ENCODE data around the gene GTF2H4.

Gene GTF2H4

DNA sequence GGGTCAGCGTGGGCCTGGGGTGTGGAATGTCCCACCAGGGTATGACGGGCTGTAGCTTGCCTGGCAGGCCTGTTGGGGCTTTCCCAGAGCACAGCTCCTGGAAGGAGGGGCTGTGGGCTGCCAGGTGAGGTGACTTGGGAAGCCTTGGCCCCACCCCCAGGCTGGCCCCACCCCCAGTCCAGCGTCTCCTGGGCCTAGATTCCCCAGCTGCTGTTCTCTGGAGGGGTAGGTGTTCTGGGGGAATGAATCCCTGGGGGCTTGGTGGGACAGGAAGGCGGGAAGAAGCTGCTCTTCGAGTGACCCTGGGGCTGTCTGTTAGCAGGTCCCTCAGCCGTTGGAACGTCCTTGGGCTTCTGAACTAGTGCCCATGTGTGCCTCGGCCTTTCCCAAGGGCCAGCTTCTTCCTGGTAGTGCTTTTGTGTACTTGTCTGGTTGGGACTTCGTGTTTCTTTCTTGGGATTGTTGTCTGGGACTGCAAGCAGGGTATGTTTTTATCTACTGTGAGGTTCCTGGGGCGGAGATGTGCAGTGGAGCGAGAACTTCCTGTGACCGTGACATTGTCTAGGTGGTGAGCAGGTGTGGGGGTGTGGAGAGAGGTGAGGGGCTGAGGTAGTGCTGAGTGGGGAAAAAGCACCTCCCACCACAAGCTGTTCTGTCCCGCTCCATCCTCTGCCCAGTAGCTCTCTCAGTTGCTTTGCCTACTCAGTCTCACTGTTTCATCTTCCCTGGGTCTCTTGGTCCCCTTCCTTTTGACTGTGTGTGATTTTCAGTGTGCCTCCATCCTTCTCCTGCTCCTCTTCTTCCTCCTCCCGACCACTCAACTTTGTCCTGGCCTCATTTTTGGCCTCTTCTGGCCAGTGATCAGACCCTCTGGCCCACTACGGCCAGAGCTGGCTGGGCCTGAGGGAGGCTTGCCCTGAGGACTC is 25.0 kb upstream of the GTF2H4 start:
- DNase-seq: peak; percentile 7

DNA sequence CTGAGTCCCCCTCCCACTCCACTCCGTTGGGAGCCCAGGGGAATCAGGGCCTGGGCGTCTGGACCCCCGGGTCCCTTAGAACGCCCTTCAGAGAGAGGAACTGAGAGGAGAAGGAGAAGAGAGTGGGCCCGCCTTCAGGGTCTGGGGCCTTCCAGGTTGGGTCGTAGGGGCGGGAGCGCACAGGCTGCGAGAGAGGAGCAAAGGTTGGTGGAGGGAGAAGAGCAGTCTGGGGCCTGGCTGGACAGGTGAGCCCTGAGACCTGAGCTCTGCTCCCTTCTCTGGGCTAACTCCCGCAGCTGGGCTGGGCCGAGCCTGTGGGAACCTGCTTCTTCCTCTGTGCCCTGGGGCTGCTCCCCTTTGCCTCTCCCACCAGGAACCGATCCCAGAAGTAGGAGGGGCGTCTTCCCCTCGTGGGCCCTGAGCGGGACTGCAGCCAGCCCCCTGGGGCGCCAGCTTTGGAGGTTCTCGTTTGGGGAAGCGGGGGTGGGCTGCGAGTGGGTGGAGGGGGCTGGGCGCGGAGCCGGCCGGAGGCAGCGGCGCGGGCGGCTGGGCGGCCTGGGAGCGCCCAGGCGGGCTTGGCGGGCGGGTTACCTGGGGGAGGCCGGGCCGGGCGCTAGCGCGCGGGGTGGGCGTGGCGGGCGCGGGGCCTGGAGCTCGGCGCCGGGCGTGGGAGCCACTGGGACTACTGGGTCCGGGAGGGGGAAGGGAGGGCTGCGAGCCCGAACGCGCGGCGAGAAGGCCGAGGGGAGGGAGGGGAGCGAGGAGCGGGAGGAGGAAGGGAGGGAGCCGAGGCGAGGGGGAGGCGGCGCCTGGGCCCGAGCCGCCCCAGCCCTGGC is 24.1 kb upstream of the GTF2H4 start, which contains the start of gene DDR1:
Gene DDR1 (plus strand): TSS at position 835 of the 836 bp plus-strand sequence. CDS start 4,211 bp downstream, outside the sequence.
- DNase-seq: peak; percentile 54

DNA sequence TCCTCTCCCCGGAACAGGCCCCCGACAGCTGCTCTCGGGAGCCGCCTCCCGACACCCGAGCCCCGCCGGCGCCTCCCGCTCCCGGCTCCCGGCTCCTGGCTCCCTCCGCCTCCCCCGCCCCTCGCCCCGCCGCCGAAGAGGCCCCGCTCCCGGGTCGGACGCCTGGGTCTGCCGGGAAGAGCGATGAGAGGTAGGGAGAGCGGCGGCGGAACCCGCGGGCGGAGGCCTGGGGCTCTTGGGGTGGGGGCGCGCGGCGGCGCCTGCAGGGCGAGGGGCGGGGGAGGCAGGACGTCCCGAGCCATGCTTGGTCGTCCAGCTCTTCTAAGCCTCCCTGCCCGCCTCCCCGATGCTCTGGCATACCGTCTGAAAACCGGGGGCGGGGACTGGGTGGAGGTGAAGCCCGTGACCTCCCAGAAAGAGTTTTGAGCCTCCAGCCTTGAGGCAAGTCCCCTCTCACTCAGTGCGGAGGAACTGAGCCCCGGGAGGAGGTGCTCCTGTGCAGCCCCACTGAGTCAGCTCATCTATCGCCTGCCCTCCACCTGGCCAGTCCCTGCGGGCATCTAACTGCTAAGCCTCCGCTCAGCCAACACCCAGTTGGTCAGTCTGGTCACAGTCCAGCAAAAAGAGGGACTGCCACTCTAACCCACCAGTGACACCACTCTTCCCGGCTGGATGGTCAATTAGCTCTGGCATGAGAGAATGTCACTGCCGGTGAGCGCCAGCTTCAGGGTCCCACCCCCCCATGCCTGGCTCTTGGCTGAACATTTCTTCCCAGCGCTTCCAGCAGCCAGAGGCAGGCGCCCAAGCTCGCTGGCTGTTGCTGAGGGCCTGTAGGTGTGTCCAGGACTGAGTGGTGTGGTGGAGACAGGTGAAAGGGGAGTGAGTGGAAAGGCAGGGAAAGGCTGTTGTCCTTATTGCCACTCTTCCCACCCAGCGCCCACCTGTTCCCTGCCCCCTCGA is 23.2 kb upstream of the GTF2H4 start:
- peak; percentile 37 for DNase-seq

DNA sequence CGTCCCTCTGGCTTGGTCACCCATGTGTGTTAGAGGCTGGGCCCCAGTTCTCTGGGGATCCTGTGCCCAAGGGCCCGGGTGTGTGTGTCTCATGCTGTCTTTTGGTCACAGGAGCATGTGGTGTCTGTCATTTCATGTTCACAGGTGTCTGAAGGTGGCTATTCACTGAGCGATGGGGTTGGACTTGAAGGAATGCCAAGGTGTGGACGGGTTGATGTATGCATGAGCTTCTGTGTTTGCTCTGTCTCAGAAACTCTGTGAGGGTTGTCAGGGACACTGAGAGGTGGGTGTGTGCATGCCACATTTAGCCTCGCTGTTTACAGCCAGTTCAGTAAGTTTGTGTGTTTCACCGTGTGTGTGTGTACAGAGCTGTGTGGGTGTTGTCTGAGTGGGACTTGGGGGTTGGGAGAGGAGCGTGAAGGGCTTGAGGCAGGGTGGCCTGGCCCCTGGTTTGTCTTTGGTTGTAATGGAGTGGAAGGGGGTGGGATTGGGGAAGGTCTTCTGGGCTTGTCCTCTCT is 22.5 kb upstream of the GTF2H4 start:
- no peak for DNase-seq

DNA sequence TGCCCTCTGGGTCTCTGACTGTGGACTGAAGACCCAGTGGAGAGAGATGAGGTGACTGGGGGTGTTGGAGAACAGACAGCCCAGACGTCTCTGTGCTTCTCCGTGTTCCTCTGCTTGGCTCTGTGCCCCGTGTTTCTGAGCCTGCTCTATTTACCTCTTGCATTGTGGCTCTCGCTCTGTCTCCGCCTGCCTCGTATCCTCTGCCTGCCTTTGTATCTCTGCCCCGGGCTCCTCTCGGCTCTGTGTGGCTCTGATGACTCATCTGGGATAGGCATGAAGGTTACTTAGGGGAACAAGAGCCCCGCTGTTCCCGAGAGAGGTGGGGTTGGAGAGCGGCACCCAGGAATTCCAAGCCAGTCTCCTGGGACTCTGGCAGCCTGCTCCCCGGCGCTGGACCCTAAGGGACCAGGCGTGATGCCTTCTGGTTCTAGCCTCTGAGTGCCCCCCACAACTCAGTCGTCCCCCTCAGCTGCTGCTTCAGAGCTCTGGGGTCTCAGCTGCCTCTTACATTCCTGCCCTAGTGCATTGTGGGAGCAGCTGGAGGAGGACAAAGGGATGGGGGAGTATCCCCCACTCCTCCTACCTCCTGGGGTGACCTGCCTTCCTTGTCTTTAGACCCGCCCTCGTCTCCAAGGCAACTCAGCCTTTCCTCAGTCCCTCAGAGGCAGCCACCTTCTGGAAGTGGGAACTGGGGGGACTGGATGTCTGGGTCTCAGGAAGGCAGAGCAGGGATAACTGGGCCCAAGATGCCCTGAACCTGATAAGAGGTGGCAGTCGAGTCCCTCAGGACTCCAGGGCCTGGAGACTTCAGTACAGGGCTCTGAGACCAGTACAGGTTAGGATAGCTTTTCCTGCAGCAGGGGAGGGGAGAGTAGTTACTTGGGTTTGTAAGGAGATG is 21.8 kb upstream of the GTF2H4 start:
- no peak for DNase-seq

DNA sequence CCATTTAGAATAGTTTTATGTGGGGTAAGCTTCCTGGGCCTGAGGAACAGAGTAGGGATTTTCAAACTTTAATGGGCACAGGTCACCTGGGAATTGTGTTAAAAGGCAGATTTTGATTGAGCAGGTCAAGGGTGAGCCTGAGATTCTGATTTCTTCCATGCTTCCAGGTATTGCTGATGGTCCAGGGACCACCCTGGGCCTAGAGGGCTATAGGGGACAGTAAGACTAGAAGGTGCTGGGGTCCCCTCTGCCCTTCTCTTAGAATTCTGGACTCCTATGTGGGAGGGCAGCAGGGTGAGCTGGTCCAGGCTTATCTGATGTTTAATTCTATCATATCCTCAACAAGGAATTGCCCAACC is 21.1 kb upstream of the GTF2H4 start:
- no peak for DNase-seq

DNA sequence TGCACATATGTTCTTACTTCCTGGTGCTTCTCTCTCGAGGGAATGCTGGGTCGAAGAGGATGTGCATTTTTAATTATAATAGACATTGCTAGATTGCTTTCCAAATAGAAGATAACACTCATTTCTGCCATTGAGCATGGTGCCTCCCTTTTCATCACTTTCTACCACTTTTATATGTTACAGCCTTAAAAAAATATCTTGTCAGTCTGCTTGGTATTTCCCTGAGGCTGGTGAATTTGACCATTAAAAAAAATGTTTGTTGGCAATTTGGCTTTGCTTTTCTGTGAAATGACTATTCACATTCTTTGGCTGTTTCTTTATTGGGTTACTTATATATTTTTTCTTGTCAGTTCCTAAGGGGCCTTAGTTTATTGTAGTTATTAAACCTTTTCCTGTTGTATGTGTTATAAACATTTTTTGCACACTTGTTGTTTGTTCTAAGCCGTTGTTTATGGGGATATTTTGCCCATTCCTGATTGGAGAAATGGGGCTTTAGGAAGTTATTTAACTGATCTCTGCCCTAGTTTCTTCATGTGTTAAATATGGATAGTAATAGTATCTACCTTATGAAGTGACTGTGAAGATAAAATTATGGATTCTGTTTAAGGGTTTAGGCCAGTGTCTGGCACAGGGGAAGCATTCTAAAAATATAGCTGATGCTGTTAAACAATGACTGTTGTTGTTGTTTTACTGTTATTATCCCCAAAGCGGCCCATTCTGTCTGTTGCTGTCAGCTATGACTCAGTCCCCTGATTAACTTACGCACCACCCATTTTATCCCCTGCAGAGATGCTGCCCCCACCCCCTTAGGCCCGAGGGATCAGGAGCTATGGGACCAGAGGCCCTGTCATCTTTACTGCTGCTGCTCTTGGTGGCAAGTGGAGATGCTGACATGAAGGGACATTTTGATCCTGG is 19.8 kb upstream of the GTF2H4 start:
- DNase-seq: no peak

DNA sequence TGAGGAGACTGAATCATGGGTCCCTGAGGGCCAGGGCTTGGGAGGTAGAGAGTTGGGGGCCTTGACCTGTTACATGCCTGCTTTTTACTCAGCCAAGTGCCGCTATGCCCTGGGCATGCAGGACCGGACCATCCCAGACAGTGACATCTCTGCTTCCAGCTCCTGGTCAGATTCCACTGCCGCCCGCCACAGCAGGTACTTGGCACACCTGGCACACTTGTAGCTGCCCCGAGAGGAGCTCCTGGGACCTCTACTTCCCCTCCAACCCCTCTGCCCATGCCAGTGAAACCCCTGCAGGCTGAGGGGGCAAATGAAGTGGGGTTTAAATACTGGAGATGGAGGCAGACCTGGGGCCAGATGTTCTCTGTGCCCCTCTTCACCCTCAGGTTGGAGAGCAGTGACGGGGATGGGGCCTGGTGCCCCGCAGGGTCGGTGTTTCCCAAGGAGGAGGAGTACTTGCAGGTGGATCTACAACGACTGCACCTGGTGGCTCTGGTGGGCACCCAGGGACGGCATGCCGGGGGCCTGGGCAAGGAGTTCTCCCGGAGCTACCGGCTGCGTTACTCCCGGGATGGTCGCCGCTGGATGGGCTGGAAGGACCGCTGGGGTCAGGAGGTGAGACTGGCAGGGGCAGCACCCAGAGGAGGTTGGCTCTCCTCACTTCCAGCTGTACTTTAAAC is 19.1 kb upstream of the GTF2H4 start:
- no peak for DNase-seq

DNA sequence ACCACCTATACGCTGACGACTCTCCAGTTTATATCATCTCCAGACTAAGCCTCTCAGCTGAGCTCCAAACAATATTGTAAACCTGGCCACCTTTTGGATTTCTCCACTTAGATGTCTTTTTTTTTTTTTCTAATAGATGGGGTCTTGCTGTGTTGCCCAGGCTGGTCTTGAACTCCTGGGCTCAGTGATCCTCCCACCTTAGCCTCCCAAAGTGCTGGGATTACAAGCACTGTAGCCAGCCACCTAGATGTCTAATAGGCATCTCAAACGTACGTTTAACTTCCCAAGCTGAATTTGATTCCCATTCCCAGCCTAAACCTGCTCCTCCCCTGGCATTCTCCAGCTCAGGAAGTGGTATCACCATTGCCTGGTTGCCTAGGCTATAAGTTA is 18.5 kb upstream of the GTF2H4 start:
- DNase-seq: no peak

DNA sequence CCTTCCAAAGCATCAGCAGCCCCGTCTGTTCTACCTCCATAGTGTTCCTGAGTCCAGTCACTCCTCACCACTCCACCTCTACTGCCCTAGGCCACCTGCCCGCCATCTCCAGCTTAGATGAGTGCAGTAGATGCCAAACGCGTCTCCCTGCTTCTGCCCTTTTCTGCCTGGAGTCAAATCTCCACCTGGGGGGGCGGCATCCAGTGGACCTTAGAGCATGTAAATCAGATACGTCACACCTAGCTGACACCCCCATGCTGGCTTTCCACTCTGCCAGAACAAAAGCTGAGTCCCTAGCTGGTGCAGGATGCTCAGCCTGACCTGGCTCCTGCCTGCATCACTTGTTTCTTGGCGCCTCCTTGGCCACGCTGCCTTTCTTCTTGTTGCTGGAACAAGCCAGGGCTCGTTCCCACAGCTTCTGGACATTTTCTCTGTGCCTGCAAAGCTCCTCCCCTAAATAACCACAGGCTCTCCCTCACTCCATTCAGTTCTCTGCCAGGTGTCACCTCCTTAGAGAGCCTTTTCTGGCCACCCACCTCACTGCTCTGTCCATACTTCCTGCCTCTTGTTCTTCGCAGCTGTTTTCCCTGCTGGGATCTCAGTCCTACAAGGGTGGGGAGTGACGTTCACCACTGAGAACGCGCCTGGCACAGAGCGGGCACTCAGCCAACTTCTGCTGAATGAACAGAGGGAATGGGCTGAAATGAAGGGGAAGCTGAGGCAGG is 17.9 kb upstream of the GTF2H4 start:
- no peak for DNase-seq

DNA sequence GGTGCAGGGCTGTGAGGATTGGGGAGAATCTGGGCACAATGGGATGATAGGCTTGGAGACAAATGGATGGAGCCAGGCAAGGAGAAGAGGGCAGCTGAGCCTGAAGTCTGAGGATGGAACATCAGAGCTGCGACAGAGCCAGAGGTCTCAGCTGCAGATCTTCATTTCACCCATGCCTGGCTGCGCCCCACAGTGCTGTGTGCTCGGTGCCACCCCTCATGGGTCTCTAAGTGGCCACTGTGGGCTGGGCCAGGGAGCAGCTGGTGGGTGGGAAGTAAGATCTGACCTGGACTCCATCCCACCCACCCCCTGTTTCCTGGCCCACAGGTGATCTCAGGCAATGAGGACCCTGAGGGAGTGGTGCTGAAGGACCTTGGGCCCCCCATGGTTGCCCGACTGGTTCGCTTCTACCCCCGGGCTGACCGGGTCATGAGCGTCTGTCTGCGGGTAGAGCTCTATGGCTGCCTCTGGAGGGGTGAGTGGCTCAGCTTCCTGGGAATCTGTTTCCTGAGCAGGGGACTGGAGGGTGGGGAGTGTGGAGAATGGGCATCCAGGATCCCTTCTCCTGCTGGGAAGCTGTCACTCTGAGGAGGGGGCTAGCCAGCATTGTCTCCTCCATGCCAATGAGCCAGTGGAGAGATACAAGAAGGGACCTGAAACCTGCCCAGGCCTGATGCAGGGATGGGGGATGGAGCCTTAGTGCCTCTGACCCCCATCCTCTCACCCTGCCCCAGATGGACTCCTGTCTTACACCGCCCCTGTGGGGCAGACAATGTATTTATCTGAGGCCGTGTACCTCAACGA is 17.2 kb upstream of the GTF2H4 start:
- DNase-seq: no peak

DNA sequence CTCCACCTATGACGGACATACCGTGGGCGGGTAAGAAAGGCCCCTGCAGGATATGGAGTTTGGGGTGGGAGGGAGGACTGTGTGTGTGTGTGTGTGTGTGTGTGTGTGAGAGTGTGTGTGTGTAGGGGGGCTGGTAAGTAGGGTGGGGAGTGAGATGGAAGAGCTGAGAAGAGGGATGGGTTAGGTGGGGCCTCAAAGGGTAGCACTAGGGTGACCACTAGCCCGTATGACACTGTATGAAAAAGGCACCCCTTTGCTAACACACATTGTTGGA is 16.6 kb upstream of the GTF2H4 start:
- no peak for DNase-seq

DNA sequence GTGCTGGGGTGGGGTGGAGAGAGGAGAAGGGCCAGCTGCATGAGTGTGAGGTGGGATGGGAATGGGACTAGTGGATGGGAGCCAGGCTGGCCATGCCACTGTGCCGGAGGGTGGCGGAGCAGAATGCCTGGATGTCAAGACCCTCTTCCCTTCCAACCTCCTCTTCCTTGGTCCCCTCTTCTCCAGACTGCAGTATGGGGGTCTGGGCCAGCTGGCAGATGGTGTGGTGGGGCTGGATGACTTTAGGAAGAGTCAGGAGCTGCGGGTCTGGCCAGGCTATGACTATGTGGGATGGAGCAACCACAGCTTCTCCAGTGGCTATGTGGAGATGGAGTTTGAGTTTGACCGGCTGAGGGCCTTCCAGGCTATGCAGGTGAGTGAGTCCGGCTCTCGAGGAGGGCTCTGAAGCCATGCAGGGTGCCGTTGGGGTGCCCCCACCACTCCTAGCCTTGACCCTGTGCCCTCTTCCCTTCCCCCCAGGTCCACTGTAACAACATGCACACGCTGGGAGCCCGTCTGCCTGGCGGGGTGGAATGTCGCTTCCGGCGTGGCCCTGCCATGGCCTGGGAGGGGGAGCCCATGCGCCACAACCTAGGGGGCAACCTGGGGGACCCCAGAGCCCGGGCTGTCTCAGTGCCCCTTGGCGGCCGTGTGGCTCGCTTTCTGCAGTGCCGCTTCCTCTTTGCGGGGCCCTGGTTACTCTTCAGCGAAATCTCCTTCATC is 16.0 kb upstream of the GTF2H4 start:
- no peak for DNase-seq

DNA sequence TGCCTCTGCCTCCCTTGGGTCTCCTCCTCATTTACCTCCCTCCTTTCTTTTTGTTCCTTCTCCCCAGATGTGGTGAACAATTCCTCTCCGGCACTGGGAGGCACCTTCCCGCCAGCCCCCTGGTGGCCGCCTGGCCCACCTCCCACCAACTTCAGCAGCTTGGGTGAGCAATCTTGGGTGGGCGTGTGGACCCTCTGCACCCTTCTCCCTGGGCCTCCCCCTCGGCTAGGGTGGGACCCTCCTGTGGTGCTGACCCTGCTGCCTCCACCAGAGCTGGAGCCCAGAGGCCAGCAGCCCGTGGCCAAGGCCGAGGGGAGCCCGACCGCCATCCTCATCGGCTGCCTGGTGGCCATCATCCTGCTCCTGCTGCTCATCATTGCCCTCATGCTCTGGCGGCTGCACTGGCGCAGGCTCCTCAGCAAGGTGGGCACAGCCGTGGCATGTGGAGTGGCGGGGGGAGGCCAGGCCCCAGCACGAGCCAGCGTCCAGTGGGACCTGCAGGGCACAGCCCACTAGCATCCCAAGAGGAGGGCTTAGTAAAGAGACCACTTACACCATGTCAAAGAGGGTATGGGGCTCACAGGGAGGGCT is 14.9 kb upstream of the GTF2H4 start:
- no peak for DNase-seq

DNA sequence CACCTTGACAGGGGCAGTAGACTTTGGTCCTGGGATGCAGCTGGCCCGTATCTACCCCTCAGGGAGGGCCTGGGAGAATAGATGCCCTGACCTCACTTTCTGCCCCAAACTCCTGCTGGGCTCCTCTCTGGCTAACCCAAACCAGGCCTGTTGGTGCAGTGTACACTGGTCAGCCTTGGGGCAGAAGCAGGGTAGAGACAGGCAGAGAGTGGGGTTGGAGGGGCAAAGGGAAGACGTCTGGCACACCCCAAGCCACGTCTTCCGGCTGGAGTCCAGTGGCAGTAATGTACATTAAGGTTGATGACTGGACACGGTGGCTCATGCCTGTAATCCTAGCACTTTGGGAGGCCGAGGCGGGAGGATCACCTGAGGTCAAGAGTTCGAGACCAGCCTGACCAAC is 14.3 kb upstream of the GTF2H4 start:
- no peak for DNase-seq

DNA sequence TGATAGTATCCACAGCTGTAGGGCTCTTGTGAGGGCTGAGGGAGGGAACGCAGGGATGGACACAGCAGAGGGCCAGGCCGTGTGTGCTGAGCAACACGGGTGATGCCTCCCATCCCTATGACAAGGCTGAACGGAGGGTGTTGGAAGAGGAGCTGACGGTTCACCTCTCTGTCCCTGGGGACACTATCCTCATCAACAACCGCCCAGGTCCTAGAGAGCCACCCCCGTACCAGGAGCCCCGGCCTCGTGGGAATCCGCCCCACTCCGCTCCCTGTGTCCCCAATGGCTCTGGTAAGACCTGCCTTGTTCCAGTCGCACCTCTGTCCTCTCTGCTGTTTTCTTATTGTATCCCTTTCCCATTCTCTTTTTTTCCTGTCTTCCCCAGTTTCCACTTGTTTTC is 13.6 kb upstream of the GTF2H4 start:
- DNase-seq: no peak

DNA sequence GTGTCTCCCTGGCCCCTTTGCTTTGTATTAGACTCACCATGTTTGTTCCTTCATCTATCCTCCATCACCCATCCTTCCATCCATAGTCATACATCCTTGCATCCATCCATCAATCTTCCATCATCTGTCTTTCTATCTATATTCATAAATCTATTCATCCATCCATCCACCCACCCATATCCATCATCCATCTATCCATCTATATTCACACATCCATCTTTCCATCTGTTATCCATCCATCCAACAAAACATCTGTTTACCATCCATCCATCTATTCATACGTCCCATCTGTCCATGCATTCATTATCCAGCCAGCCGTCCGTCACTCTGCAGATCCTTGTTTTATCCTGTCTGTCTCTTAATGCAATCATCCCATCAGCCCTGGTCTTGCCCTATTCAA is 13.1 kb upstream of the GTF2H4 start:
- DNase-seq: no peak
